Activated CD8-positive, alpha-beta memory T cell treated with anti-CD3 and anti-CD28 coated beads, Interleukin-2, amount 50 U/mL, for 48 hours (primary cell): ENCODE results near the gene RBM4.

Experiments used
- DNase-seq: peaks from one replicate; pipeline ENCODE4 v3.0.0-alpha.2; 2020

RBM4 gene

GRCh38 chr11:66663741-66664296 lies 25.3 kb downstream of the RBM4 start:
- DNase-seq = no peak

DNA sequence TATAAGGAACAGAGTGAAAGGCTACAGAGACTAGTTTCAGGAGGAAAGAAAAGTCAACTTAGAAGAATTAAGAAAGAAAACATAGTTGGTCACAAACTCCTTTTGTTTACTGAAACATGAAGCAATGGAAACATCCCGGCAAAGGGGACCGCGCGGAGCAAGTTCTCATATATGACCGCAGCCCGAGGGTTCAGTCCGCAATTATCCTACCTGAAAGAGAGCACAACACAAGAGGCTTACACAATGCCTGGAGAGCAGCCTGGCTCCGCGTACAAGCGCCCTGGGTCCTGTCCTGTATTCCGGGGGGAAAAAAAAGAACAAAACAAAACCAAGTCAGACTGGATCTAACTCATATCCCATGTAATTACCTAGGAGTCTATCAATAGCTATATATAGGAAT lies 26.9 kb downstream of the RBM4 start:
- DNase-seq = no peak

DNA sequence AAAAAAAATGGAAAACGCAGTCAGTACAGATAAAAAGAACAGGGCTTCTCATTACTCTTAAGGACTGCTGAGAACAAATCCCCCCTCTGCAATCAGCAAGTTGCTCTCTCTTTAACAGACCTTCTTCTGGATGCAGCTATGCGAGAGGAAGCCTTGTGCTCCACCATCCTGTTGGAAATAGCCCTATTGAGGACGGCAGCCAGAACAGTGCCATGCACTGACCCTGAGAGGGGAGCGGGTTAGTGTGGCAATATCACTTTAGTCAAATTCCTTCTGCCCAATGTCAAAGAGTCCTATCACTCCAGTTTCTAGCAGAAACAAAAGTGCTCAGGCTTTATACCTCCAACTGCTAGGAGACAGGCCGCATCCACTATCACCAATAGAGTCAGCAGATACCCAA lies 32.3 kb downstream of the RBM4 start:
- DNase-seq = no peak

- DNase-seq = no peak
Measured at GRCh38 chr11:66674964-66675602, 36.6 kb downstream of the RBM4 start.

- no peak for DNase-seq
Measured at GRCh38 chr11:66676282-66676919, 37.9 kb downstream of the RBM4 start.

GRCh38 chr11:66676931-66677598 lies 38.6 kb downstream of the RBM4 start:
- DNase-seq = no peak

DNA sequence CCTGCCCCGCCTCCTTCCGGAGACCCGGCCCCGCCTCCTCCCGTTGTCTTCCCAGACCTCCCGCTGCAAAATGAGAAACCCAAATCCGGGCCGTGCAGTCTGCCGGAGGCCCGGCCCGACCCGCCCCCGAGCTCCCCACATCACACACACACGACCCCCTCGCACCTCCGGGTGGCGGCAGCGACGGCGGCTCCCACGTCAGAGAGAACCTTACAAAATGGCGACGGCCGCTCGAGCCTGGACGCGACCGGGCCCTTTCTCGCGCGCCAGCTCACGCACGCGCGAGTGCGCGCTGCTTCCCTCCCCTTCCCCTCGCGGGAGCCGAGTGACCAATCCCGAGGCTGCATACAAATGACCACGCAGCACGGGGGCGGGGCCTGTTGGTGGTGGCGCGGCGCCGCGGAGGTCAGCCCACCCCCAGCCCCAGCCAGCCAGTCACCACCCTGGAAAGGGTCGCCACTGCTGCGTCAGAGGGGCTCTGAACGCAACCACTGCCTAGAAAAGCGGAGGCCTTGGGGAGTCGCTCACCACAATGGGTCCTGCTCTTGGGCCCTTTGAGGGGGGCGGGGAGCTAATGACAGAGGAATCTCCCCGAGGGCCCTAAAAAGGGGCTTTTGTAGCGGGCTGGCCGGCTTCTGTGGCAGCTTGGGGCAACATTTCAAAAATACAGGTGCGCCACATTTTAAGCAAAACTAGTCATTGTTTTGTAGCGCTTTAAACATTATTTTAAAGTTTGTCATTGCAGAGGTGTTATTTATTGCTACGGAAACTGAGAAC lies 39.3 kb downstream of the RBM4 start, which contains the start of gene RBM4B:
TSS of gene RBM4B (minus strand) at position 289 of the 777 bp plus-strand sequence. CDS start 808 bp downstream, outside the sequence.
- DNase-seq = peak; percentile 98

GRCh38 chr11:66680966-66681645 lies 42.6 kb downstream of the RBM4 start:
- DNase-seq = no peak

DNA sequence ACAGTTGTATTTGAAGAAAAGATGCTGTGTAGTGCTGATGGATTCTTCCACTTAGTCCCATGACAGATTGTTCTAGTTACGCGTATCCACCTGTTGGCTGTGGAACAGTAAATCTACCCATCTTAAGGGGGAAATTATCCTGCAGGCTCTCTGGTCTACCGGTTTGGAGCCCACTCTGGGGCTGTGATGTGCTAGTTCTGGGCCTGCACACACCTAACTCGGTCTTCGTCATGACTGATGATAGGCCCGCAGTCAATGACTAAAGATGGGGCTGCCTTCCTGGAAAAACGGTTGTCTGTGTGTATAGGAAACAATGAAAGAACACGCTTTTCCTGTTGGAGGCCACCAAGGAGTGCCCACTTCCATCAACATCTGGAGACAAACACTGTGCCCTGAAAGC lies 45.4 kb downstream of the RBM4 start:
- no peak for DNase-seq

- no peak for DNase-seq
Measured at GRCh38 chr11:66684635-66685034, 46.1 kb downstream of the RBM4 start.

DNA sequence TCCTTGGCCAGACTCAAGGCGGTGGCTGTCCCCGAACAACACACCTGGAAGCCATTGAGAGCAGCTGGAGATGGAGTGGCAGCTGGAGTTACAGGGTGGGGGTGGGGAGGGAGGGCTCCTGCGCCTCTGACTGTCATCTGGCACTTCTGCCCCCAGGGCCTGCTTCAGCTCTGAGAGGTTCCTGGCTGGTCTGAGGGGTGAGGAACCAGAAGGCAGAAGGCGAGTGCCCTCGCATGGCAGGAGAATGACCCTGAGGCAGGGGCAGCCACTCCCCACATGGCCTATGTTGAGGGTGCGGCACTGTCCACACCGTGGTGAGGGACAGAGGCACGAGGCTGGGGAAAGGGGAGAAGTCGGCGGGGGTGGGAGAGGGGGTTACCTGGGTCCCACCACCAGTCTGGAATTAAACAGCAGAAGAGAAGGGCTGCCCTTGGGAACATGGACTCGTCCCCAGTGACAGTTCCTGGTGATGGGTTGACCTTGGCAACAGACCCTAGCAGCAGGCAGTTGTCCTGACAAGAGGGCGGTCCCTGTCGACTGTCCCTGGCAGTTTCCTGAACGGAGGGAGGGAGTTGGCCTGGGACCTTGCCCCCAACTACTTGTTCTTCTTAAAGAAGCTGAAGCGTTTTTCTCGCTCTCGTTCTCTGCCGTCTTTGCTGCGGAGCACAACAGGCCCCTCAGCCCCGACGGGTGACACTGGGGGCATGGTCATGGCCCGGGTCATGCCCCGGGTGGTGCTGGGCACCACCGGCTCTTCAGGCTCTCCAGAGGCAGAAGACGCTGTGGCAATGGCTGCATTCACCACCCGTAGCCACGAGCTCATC lies 47.0 kb downstream of the RBM4 start:
- DNase-seq = no peak

DNA sequence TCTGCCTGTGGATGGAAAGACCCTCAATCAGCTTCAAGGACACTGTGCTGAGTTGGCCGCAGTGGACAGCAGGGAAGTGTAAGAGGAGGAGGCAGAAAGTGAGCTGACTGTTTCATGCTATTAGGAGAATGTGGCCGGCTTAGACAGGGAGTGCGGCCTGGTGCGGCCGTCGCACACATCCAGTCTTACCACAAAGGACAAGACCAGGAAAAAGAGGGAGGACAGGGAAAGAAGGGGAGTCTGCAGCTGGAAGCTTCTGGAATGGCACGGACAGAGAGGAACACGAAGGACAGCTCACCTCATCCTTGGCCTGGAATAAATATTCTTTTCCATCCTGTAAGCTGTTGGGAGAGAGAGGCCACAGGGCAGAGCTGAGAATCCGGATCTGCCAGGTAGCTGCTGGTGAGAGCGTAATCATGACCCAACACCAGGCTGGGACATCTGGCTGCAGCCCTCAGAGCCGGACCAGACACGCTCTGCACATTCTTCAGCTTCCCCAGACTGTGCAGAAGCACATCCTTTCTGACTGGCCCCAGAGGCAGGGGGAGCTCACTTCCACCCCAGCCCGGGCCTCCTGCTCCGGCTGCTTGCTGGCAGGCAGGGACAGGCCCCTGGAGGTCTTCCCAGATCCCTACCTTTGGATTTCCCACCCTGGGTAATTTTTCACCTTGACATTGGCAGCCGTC lies 47.7 kb downstream of the RBM4 start:
- no peak for DNase-seq

- DNase-seq = no peak
Measured at GRCh38 chr11:66686801-66687750, 48.6 kb downstream of the RBM4 start.

DNA sequence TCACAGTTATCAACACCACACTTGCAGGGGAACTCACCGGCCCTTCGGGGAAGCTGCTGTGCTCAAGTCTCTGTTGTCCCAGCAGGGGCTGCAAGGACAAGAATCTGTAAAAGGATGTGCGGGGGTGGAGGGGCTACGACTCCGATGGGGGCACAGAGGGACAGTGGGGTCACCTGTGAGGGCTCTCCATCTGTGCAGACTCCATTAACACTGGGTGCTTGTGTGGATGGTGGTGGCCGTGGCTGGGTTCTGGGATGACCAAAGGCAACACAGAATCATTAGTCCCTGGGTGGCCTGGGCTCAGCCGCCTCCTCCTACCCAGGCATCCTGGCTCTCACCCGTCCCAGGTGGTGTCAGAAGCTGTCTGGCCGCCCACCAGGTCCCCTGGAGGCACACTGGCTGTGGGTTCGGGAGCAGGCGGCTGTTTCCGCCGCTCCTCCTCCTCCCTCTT lies 49.4 kb downstream of the RBM4 start:
- DNase-seq = no peak

DNA sequence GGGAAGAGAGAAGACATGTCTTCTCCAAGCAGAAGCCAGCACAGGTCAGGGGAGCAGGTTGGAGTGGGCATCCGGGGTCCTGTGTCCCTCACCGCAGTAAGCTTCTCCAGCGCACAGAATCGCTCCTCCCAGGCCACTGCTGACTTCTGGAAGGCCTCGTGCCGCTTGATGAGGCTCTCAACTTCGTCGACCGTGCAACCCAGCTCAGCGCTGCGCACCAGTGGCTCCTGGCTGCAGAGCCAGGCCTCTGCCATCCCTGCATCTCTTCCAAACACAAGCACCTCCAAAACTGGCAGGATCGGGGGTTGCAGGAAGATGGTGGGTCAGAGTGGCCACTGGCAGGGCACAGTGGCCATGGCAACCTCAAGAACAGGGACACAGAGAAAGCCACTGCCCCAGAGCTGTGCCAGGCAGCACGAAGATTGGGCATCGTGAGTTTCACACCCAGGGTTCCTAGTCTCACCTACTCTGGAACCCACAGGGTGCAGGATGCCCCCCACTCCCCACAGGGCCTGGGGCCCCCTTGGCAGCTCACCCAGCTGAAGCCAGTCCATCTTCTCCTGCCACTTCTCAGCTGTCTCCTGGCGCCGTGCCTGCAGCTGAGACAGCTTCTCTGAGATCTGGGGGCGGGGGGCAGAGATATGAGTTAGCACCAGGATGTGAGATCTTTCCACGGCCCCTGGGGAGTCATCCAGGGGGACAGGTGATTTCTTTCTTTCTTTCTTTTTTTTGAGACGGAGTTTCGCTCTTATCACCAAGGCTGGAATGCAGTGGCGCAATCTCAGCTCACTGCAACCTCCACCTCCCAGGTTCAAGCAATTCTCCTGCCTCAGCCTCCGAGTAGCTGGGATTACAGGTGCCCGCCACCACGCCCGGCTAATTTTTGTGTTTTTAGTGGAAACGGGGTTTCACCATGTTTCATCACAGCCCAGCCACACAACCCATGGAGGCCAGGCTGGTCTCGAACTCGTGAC lies 50.3 kb downstream of the RBM4 start:
- no peak for DNase-seq

GRCh38 chr11:66689661-66690590 lies 51.4 kb downstream of the RBM4 start:
- DNase-seq = no peak

DNA sequence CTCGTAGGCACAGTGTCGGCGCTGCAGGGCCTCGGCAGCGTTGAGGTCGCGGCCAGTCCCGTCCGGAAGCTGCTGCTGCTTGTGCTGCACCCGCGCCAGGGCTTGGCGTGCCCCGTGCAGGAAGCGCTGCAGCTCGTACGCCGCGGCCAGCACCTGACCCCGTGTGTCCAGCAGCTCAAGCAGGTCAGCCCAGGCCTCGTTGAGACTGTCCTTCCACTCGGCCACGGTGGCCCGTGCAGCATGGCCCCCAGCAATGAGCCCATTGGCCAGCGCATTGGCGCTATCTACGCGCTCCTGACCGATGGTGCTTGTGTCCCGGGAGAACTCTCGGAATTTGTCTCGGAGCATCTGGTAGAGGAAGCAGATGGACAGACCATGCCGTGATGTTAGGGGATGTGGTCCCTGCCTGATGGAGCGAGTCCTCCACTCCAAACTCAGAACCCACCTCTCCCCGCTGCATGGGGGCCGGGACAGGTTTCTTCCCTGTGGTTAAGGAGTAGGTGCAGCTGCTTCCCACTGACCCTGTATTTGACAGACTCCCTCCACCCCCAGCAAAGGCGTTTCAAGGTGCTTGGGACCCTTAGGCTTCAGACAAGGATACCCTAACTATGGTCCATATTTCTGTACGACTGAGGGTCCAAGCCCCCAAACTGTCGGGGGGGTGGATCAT lies 52.9 kb downstream of the RBM4 start:
- DNase-seq = no peak
